Lower lobe of right lung (tissue), 2 donors: Measurements from ENCODE around the gene OR2H1. TPM values are rescaled to one million over a fixed set of nuclear protein-coding genes. Genes with fewer than 3 reads are reported as not detected.

Experiments used
- ATAC-seq, 2 donors: fragments of 200-7000 bp; cut with Tn5 transposase; one replicate each; pipeline ENCODE4 v1.9.1; 2020 to 2022; ENCODE audit warnings: mild to moderate bottlenecking in 2 of 2, moderate library complexity in 2 of 2
- DNase-seq: peaks from one replicate; pipeline ENCODE4 v3.0.0-alpha.2; 2020
- H3K27ac ChIP-seq: fragments of 200-600 bp; one replicate; pipeline ENCODE4 v1.8.0; 2022
- H3K27me3 ChIP-seq: fragments of 200-600 bp; one replicate; pipeline ENCODE4 v1.8.0; 2022; ENCODE audit warnings: low read depth
- H3K36me3 ChIP-seq: fragments of 200-600 bp; one replicate; pipeline ENCODE4 v1.8.0; 2022; ENCODE audit warnings: mild to moderate bottlenecking
- H3K4me1 ChIP-seq: fragments of 200-600 bp; one replicate; pipeline ENCODE4 v1.8.0; 2022
- H3K4me3 ChIP-seq: fragments of 200-600 bp; one replicate; pipeline ENCODE4 v1.8.0; 2022; ENCODE audit warnings: mild to moderate bottlenecking
- H3K9me3 ChIP-seq: fragments of 200-600 bp; one replicate; pipeline ENCODE4 v1.8.0; 2022
- intact Hi-C: fragments of 100-400 bp; cut with DNase I; formaldehyde crosslinking; loops from one replicate; pipeline ENCODE4 v1.11.0; 2022
- total RNA-seq: library from RNA; stranded (reverse); fragmentation: NEBNext Ultra II Directional; extraction: Animal tissue kit (Norgen Biotek cat#: 25700); gene quantifications from one replicate; pipeline ENCODE4 v1.2.1, GENCODE V29; 2021
- TF ChIP-seq, protein P1 (sequence below): fragments of 200-600 bp; IDR thresholded peaks from one replicate; pipeline ENCODE4 v1.8.0; 2022; ENCODE audit warnings: antibody characterized with exemption, mild to moderate bottlenecking
- donor health status: DM: no; HTN: yes; CAD: no; lungs with severe emphysema.

OR2H1 gene
- total RNA-seq, 1 donor from 2014 or later = not detected

DNA sequence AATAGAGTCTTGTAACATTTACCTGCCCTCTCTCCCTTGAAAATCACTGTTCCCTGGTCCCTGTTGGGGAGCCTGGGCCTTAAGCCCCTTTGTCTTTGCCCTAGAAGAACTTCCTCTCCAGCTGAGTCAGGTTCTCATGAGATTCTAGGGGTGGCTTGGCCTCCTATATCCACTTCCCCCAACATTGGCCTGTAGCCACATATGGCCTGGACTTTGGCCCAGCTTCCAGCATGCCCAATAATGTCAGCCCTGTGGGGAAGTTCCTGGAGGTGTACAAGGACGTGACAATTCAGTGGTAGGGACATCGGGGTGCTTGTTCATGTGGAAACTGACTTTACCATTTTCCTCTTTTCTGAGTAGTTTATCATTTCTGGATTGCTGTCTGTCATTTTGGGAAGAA lies 48.0 kb downstream of the OR2H1 start:
- H3K9me3 ChIP-seq = no peaks in the 10 kb centered on the region
- H3K27ac ChIP-seq = no peak overlapping the region
- TF ChIP-seq, protein P1, sequence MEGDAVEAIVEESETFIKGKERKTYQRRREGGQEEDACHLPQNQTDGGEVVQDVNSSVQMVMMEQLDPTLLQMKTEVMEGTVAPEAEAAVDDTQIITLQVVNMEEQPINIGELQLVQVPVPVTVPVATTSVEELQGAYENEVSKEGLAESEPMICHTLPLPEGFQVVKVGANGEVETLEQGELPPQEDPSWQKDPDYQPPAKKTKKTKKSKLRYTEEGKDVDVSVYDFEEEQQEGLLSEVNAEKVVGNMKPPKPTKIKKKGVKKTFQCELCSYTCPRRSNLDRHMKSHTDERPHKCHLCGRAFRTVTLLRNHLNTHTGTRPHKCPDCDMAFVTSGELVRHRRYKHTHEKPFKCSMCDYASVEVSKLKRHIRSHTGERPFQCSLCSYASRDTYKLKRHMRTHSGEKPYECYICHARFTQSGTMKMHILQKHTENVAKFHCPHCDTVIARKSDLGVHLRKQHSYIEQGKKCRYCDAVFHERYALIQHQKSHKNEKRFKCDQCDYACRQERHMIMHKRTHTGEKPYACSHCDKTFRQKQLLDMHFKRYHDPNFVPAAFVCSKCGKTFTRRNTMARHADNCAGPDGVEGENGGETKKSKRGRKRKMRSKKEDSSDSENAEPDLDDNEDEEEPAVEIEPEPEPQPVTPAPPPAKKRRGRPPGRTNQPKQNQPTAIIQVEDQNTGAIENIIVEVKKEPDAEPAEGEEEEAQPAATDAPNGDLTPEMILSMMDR = no peak
- DNase-seq = no peak
- no peak overlapping the region for H3K4me3 ChIP-seq
- H3K36me3 ChIP-seq = no peaks in the 10 kb centered on the region
- H3K27me3 ChIP-seq = peaks cover 12% of the 10 kb centered on the region
- no peaks in the 10 kb centered on the region for H3K4me1 ChIP-seq
- intact Hi-C loops = no loop called here
- no peak for ATAC-seq

DNA sequence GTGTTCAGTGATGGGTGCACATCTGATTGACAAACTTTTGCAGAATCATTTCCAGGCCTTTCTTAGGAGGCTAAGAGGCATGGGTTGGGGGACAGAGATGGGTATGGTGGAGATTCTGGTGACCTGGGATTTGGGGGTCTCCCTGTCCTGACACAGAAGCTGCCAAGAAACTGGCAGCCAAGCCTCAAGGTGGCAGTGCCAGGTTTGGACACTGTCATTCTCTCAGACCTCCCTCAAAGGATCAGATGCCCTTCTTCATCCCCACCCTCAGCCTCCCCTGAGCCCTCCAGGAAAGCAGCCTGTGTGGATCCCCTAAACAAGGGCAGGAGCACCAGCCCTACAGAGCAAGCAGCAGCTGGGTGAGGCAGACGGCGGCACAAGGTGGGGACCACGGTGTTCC lies 48.9 kb downstream of the OR2H1 start:
- no peak overlapping the region for H3K27ac ChIP-seq
- TF ChIP-seq, protein P1 = no peak
- no peak for DNase-seq
- no peaks in the 10 kb centered on the region for H3K9me3 ChIP-seq
- intact Hi-C loops = no loop called here
- no peak overlapping the region for H3K4me3 ChIP-seq
- H3K27me3 ChIP-seq = peaks cover 8% of the 10 kb centered on the region
- ATAC-seq = no peak
- no peaks in the 10 kb centered on the region for H3K36me3 ChIP-seq
- H3K4me1 ChIP-seq = no peaks in the 10 kb centered on the region

DNA sequence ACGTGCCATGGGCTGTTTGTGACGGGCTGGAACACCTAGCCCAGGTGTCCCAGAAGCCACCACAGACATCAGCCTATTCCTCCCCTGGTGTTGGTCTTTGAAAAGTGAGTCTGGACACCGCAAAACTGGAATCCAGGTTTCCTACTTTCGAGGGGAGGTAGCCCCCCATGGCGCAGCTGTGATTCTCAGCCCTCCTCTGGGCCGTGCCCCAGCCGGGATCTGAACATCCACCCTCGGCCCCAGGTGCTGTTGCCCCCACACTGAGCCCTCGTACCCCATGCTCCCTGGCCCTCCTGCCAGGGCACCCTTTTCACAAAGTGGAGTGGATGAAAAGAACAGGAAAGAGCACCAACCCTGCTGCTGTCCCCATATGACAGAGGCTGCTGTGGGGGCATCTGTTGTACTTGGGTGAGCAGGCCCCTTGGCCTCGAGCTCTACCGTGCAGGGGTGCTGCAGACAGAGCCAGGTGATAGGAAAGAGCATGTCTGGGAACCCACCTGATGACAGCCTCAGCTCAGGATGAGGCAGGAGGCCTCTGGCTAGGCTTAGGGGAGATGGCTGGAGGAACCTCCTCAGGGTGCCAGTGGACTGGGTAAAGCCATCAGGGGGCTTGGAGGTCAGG lies 49.6 kb downstream of the OR2H1 start:
- H3K36me3 ChIP-seq = no peaks in the 10 kb centered on the region
- no peak overlapping the region for H3K4me3 ChIP-seq
- H3K27me3 ChIP-seq = peaks cover 7% of the 10 kb centered on the region
- H3K4me1 ChIP-seq = no peaks in the 10 kb centered on the region
- intact Hi-C loops = no loop called here
- ATAC-seq = no peak
- DNase-seq = no peak
- H3K9me3 ChIP-seq = no peaks in the 10 kb centered on the region
- TF ChIP-seq, protein P1 = no peak
- H3K27ac ChIP-seq = no peak overlapping the region

DNA sequence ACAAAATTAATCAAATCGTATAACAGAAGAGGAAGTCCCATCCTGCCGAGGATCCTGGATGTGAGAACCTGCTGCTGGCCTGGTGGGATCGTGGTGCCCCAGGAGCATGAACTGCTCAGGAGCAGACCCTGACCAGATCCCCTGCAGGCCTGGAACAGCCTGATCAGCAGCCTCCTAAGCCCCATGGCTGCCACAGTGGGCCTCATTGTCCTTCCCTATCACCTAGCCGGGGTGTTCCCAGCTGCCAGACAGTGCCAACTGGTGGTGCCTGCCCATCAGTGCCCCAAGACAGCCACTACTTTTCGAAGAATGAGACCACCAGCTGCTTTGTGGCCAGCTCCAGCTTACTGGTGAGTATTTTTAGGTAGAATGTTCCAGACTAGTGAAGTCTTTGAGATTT lies 50.4 kb downstream of the OR2H1 start:
- Histone ChIP-seq H3K27ac (no peak overlapping the region), H3K9me3 (no peaks in the 10 kb centered on the region), H3K4me1 (no peaks in the 10 kb centered on the region), H3K4me3 (no peak overlapping the region), H3K36me3 (no peaks in the 10 kb centered on the region), H3K27me3 (peaks cover 3% of the 10 kb centered on the region)
- TF ChIP-seq, protein P1 = no peak
- DNase-seq (no peak), ATAC-seq (no peak)
- intact Hi-C loops = no loop called here

DNA sequence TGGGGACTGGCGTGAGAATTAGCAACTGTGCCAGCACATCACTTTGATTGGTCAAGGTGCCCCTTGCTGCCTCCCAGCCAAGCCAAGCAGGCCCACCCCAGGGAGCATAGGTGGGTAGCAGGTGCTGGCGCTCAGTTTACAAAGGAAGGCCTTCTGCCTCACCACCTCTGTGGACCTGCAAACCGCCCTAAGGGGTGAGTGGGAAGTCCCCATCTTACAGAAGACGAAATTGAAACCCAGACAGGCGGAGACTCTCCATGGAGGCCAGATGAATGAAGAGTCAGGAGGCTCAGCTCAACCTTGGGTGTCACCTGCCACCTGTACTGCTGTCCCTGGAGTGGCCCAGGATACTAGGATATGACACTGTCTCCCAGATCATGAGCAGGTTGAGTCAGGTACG lies 52.3 kb downstream of the OR2H1 start:
- Histone ChIP-seq H3K27me3 (peaks cover 3% of the 10 kb centered on the region), H3K9me3 (no peaks in the 10 kb centered on the region), H3K4me1 (no peaks in the 10 kb centered on the region), H3K36me3 (no peaks in the 10 kb centered on the region), H3K4me3 (no peak overlapping the region), H3K27ac (no peak overlapping the region)
- intact Hi-C loops = no loop called here
- ATAC-seq = no peak
- no peak for DNase-seq
- TF ChIP-seq, protein P1 = no peak
